Kidney epithelial cell (primary cell): Measurements from ENCODE around the gene MPP4. TPM values are rescaled to one million over a fixed set of nuclear protein-coding genes. Genes with fewer than 3 reads are reported as not detected.

ENCODE experiments used
- DNase-seq: peaks from one replicate; pipeline ENCODE4 v3.0.0-alpha.2; 2010; ENCODE audit warnings: low read depth
- H3K27me3 ChIP-seq: 2 replicates; pipeline ENCODE4 v1.6.0; 2011; ENCODE audit warnings: low read length; ENCODE audit not compliant: control insufficient read depth, insufficient read depth
- H3K36me3 ChIP-seq: 2 replicates; pipeline ENCODE4 v1.5.1; 2011; ENCODE audit warnings: low read length; ENCODE audit not compliant: control insufficient read depth, insufficient read depth
- H3K4me3 ChIP-seq: 2 replicates; pipeline ENCODE4 v1.5.1; 2011; ENCODE audit warnings: low read depth, mild to moderate bottlenecking, control low read depth, low read length
- CTCF ChIP-seq: IDR thresholded peaks from 2 replicates; pipeline ENCODE4 v1.5.1; 2011; ENCODE audit warnings: mild to moderate bottlenecking, moderate library complexity, low read length, control low read depth, inconsistent platforms; ENCODE audit not compliant: insufficient read depth, poor library complexity, severe bottlenecking
- total RNA-seq: library from RNA; depleted of rRNA; stranded (reverse); fragments of >200 nt; gene quantifications from 2 replicates; pipeline ENCODE4 v1.2.3, GENCODE V29; 2015

MPP4 gene
- total RNA-seq, 1 donor from 2014 or later, result not detected

GRCh38 chr2:201685156-201685555 is 13.3 kb downstream of the MPP4 start:
- TF ChIP-seq CTCF, result no peak
- no peak for DNase-seq
- no peaks in the 10 kb centered on the region for H3K36me3 ChIP-seq
- H3K27me3 ChIP-seq, result no peaks in the 10 kb centered on the region
- no peak overlapping the region for H3K4me3 ChIP-seq

GRCh38 chr2:201680743-201681142 is 17.7 kb downstream of the MPP4 start:
- Histone ChIP-seq H3K27me3 (no peaks in the 10 kb centered on the region), H3K36me3 (no peaks in the 10 kb centered on the region), H3K4me3 (no peak overlapping the region)
- peak; percentile 42 for TF ChIP-seq CTCF
- no peak for DNase-seq

- TF ChIP-seq CTCF, result no peak
- no peak for DNase-seq
These were observed 20.0 kb downstream of the MPP4 start for GRCh38 chr2:201678401-201678800.

GRCh38 chr2:201675454-201675853 is 23.0 kb downstream of the MPP4 start:
- TF ChIP-seq CTCF, result no peak
- Histone ChIP-seq H3K4me3 (no peak overlapping the region), H3K36me3 (no peaks in the 10 kb centered on the region), H3K27me3 (no peaks in the 10 kb centered on the region)
- DNase-seq, result no peak

More at GRCh38 chr2:201678401-201678800, 20.0 kb downstream of the MPP4 start:
- Histone ChIP-seq H3K27me3 (no peaks in the 10 kb centered on the region), H3K36me3 (no peaks in the 10 kb centered on the region), H3K4me3 (no peak overlapping the region)

- no peak for DNase-seq
- Histone ChIP-seq H3K4me3 (no peak overlapping the region), H3K27me3 (no peaks in the 10 kb centered on the region), H3K36me3 (no peaks in the 10 kb centered on the region)
- TF ChIP-seq CTCF, result no peak
These were observed 23.6 kb downstream of the MPP4 start for GRCh38 chr2:201674794-201675193.

- Histone ChIP-seq H3K27me3 (no peaks in the 10 kb centered on the region), H3K4me3 (no peak overlapping the region), H3K36me3 (no peaks in the 10 kb centered on the region)
- DNase-seq, result no peak
- no peak for TF ChIP-seq CTCF
These were observed 24.1 kb downstream of the MPP4 start for GRCh38 chr2:201674298-201674697.
